Body of pancreas (tissue), 4 donors: ENCODE measurements around the gene DENND1A. TPM values are rescaled to one million over a fixed set of nuclear protein-coding genes. Genes with fewer than 3 reads are reported as not detected.

Experiments
- ATAC-seq: fragments of 150-250 bp; one replicate; pipeline ENCODE4 v1.9.1; 2016
- DNase-seq, 4 donors: peaks; one replicate each; pipeline ENCODE4 v3.0.0-alpha.2; 2019
- H3K27ac ChIP-seq, 4 donors: fragments of 200-600 bp; sonication (generic); 1 replicate in 3 of 4; 2 replicates in 1 of 4; pipeline versions ENCODE4 v1.5.1 to v1.6.1; 2016 to 2019; ENCODE audit warnings: mild to moderate bottlenecking in 1 of 4, mixed read lengths in 1 of 4, moderate library complexity in 1 of 4
- H3K27me3 ChIP-seq, 2 donors: fragments of 200-600 bp; sonication (generic); one replicate each; pipeline ENCODE4 v1.6.0; 2016; ENCODE audit warnings: mild to moderate bottlenecking in 1 of 2
- H3K36me3 ChIP-seq, 2 donors: fragments of 200-600 bp; sonication (generic); replicated peaks in 1 of 2; 2 replicates each; pipeline ENCODE4 v1.5.1; 2016; ENCODE audit warnings: low read depth in 2 of 2; ENCODE audit not compliant: insufficient read depth in 1 of 2
- H3K4me1 ChIP-seq: fragments of 200-600 bp; sonication (generic); one replicate; pipeline ENCODE4 v1.6.0; 2016
- H3K4me3 ChIP-seq, 2 donors: fragments of 200-600 bp; sonication (generic); 1 replicate in 1 of 2; 2 replicates in 1 of 2; pipeline ENCODE4 v1.5.1; 2016 to 2019
- H3K9me3 ChIP-seq, 3 donors: fragments of 200-600 bp; sonication (generic); 1 replicate in 2 of 3; 2 replicates in 1 of 3; pipeline ENCODE4 v1.5.1; 2016
- CTCF ChIP-seq, 7 experiments: fragments of 450-650 bp in 4 of 7; fragments of 200-600 bp in 3 of 7; sonication (generic) in 3 of 7; IDR thresholded peaks; one replicate each; pipeline ENCODE4 v1.5.1; 2016 to 2019; ENCODE audit warnings: antibody characterized with exemption in 7 of 7
- POLR2A ChIP-seq, 3 donors: fragments of 450-650 bp; IDR thresholded peaks; one replicate each; pipeline ENCODE4 v1.6.1; 2016; ENCODE audit warnings: antibody characterized with exemption in 3 of 3, mild to moderate bottlenecking in 2 of 3
- WGBS, 2 donors: methylation state at CpG; one replicate each; pipeline ENCODE4 v1.1.5; 2017; 5-methylcytosine and 5-hydroxymethylcytosine counted together
- intact Hi-C: fragments of 100-400 bp; cut with DNase I; formaldehyde crosslinking; loops from one replicate; pipeline ENCODE4 v1.15.1; 2023
- total RNA-seq, 2 donors: library from RNA; depleted of rRNA; stranded (reverse); fragments of >200 nt; gene quantifications; one replicate each; pipeline ENCODE4 v1.1.0, GENCODE V29; 2016

DENND1A gene
- total RNA-seq, 2 donors from 2014 or later, result 7.6 to 8.6 TPM

DNA sequence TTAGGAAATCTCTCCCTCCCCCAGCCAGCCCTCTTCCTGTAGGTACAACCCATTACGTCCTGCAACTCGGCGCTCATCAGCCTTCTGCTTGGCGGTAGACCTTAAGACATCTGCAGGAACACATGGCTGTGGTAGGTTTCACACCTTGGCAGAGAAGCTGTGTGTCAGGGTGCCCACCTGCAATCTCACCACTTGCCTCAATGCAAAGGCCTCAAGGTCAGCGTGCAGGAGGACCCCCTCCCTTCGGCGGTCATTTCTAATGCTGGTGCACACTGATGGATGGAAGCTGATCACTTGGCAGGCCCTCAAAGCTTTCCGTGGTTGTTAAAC is 506.6 kb downstream of the DENND1A start:
- DNase-seq, result no peak
- intact Hi-C loops, result no loop called here
- H3K9me3 ChIP-seq, result no peaks in the 10 kb centered on the region

DNA sequence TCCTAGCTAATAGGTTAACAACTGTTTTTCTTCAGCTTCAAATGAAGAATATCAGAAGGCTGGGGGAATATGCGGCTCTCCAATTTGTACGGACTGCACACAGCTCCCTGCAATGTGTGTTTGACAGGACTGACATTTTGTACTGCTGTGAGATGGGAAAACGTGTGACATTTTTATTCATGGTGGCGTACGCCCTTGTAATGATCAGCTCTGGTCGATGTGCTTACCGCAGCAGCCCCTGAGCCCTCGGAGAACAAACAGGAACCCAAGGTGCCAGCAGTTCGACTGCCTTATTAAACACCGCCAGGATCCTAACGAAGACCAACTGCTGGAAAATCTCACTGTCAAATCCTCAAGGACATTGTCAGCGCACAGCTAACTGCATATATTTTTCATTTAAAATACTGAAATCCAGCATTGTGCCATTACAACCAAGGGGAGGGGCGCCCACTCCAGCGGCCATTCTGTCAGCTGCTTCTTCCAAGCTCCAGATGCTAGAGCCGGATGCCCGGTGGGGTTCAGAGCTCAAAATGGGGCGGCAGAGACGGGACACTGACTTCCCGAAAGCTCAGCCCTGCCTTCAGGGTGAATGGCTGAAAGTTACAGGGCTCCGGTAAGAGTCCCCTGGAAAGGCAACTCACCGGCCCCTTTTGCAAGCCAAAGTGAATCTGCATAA is 507.2 kb downstream of the DENND1A start:
- Histone ChIP-seq H3K27ac (no peak overlapping the region), H3K36me3 (no peaks in the 10 kb centered on the region), H3K9me3 (no peaks in the 10 kb centered on the region), H3K4me1 (no peaks in the 10 kb centered on the region), H3K4me3 (no peak overlapping the region), H3K27me3 (no peaks in the 10 kb centered on the region)
- intact Hi-C loops, result no loop called here
- ATAC-seq (no peak), DNase-seq (no peak)
- TF ChIP-seq POLR2A (IDR thresholded peaks at IDR 0.05) (no peak), CTCF (IDR thresholded peaks at IDR 0.05) (no peak)
- 85 to 89% methylated on average over 21 of the region's 21 CpGs for WGBS, 2 donors

More for the DNA sequence above, 506.6 kb downstream of the DENND1A start:
- ATAC-seq, result no peak
- H3K27ac ChIP-seq, result no peak overlapping the region
- H3K27me3 ChIP-seq, result no peaks in the 10 kb centered on the region
- no peaks in the 10 kb centered on the region for H3K36me3 ChIP-seq
- H3K4me3 ChIP-seq, result no peak overlapping the region
- H3K4me1 ChIP-seq, result no peaks in the 10 kb centered on the region
- WGBS, 2 donors, result 81 to 90% methylated on average over 7 to 8 of the region's 8 CpGs
- TF ChIP-seq CTCF (IDR thresholded peaks at IDR 0.05), result no peak
- TF ChIP-seq POLR2A (IDR thresholded peaks at IDR 0.05), result no peak

DNA sequence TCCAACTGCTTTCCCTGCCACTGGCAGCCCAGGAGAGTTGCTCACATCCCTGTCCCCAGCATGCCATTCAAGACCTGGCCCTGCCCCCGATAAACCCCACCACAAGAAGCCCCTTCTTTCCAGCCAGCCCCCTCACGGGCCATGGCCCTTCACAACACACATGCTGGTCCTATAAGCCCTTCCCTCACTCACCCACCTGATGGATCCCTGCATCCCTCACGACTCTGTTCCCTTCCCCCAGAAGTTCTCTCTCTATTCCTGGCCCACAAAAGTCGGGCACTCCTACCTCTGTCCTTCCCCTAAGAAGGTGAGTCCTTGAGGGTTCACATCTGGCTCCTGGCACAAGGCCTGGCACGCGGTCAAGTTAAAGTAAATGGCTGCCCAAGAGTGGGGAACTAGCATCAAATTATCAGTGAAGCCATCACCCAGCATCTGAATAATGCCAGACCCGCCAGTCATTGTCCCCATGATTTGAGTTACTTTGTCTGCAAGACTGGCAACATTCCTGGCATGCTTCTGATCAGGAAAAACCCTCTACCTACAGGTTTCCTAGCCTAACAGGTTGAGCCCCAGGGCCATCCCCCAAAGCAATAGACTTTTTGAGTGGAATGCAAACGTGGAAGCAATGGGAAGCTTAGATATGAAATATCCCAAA is 508.0 kb downstream of the DENND1A start:
- Histone ChIP-seq H3K4me3 (no peak overlapping the region), H3K36me3 (no peaks in the 10 kb centered on the region), H3K27ac (no peak overlapping the region), H3K9me3 (no peaks in the 10 kb centered on the region), H3K4me1 (no peaks in the 10 kb centered on the region), H3K27me3 (no peaks in the 10 kb centered on the region)
- intact Hi-C loops, result no loop called here
- 73 to 77% methylated on average over 8 of the region's 8 CpGs for WGBS, 2 donors
- DNase-seq (no peak), ATAC-seq (no peak)
- no peak for TF ChIP-seq POLR2A (IDR thresholded peaks at IDR 0.05)
- TF ChIP-seq CTCF (IDR thresholded peaks at IDR 0.05), result no peak

- Histone ChIP-seq H3K36me3 (no peaks in the 10 kb centered on the region), H3K4me3 (no peak overlapping the region), H3K4me1 (no peaks in the 10 kb centered on the region), H3K27me3 (no peaks in the 10 kb centered on the region), H3K9me3 (no peaks in the 10 kb centered on the region), H3K27ac (no peak overlapping the region)
- WGBS, 2 donors, result 88 to 97% methylated on average over 6 to 13 of the region's 13 CpGs
- ATAC-seq (no peak), DNase-seq (no peak)
- intact Hi-C loops, result no loop called here
- TF ChIP-seq POLR2A (IDR thresholded peaks at IDR 0.05), result no peak
- no peak for TF ChIP-seq CTCF (IDR thresholded peaks at IDR 0.05)
Observed at GRCh38 chr9:123421186-123421585, 508.7 kb downstream of the DENND1A start.
